OCI-LY3 (cell line): Measurements from ENCODE around the gene PTPRN2.

Experiments used
- H2AFZ ChIP-seq: fragments of 200-600, 300-600 bp; shearing (Covaris generic); 2 replicates; pipeline ENCODE4 v1.6.0; 2014; ENCODE audit warnings: antibody characterized with exemption, low read depth, low read length
- H3K27ac ChIP-seq: fragments of 200-600, 300-600 bp; sonication (generic); 2 replicates; pipeline ENCODE4 v1.5.1; 2014; ENCODE audit warnings: mild to moderate bottlenecking, low read length, moderate library complexity, mixed read lengths
- H3K27me3 ChIP-seq: fragments of 200-600, 300-600 bp; sonication (generic); 2 replicates; pipeline ENCODE4 v1.6.1; 2014; ENCODE audit warnings: low read depth, low read length, mixed read lengths
- H3K36me3 ChIP-seq: fragments of 200-600, 300-600 bp; sonication (generic); replicated peaks from 2 replicates; pipeline ENCODE3; 2014; ENCODE audit warnings: low read depth, low read length, mixed read lengths
- H3K4me1 ChIP-seq: fragments of 300-600, 200-600 bp; sonication (generic); 2 replicates; pipeline ENCODE4 v1.6.1; 2014; ENCODE audit warnings: low read length, mixed read lengths
- H3K4me2 ChIP-seq: fragments of 200-600, 300-600 bp; sonication (generic); 2 replicates; pipeline ENCODE4 v1.6.1; 2014; ENCODE audit warnings: low read length, mixed read lengths
- H3K4me3 ChIP-seq: fragments of 300-600, 200-600 bp; sonication (generic); 2 replicates; pipeline ENCODE4 v1.5.1; 2014; ENCODE audit warnings: antibody characterized with exemption, mild to moderate bottlenecking, low read length, moderate library complexity
- H3K79me2 ChIP-seq: fragments of 300-600, 200-600 bp; shearing (Covaris generic); 2 replicates; pipeline ENCODE4 v1.6.1; 2014; ENCODE audit warnings: mild to moderate bottlenecking, low read length, mixed read lengths
- H3K9ac ChIP-seq: fragments of 300-600, 200-600 bp; shearing (Covaris generic); 2 replicates; pipeline ENCODE4 v1.6.0; 2014; ENCODE audit warnings: mild to moderate bottlenecking, low read length, moderate library complexity
- H3K9me3 ChIP-seq: fragments of 200-600, 300-600 bp; shearing (Covaris generic); 2 replicates; pipeline ENCODE4 v1.6.1; 2014; ENCODE audit warnings: low read length, mixed read lengths; ENCODE audit not compliant: insufficient read depth
- H4K20me1 ChIP-seq: fragments of 200-600, 300-600 bp; sonication (generic); 2 replicates; pipeline ENCODE4 v1.6.1; 2016; ENCODE audit warnings: low read length, mixed read lengths; ENCODE audit not compliant: insufficient read depth
- CTCF ChIP-seq: fragments of 200-600, 300-600 bp; sonication (generic); IDR thresholded peaks from 2 replicates; pipeline ENCODE4 v1.5.1; 2014; ENCODE audit warnings: antibody characterized with exemption, low read length, low read depth
- EZH2phosphoT487 ChIP-seq: fragments of 200-600 bp; shearing (Covaris generic); IDR thresholded peaks from 2 replicates; pipeline ENCODE4 v1.6.1; 2018; ENCODE audit warnings: antibody characterized with exemption, mixed run types, low read depth

The PTPRN2 gene

GRCh38 chr7:158479664-158480025 lies 108.0 kb downstream of the PTPRN2 start:
- Histone ChIP-seq H3K27me3 (no peaks in the 10 kb centered on the region), H3K4me2 (no peak overlapping the region), H3K9me3 (no peaks in the 10 kb centered on the region)

GRCh38 chr7:158479021-158479663 lies 108.5 kb downstream of the PTPRN2 start:
- TF ChIP-seq EZH2phosphoT487 (no peak), CTCF (no peak)
- no peak overlapping the region for H3K4me3 ChIP-seq
- H3K4me2 ChIP-seq, result no peak overlapping the region
- no peaks in the 10 kb centered on the region for H3K9me3 ChIP-seq
- no peaks in the 10 kb centered on the region for H3K4me1 ChIP-seq
- no peaks in the 10 kb centered on the region for H4K20me1 ChIP-seq
- H2AFZ ChIP-seq, result no peak overlapping the region
- no peak overlapping the region for H3K9ac ChIP-seq
- no peaks in the 10 kb centered on the region for H3K79me2 ChIP-seq
- no peaks in the 10 kb centered on the region for H3K36me3 ChIP-seq
- H3K27ac ChIP-seq, result no peak overlapping the region
- H3K27me3 ChIP-seq, result no peaks in the 10 kb centered on the region

More at GRCh38 chr7:158479664-158480025, 108.0 kb downstream of the PTPRN2 start:
- Histone ChIP-seq H4K20me1 (no peaks in the 10 kb centered on the region), H3K4me1 (no peaks in the 10 kb centered on the region), H3K36me3 (no peaks in the 10 kb centered on the region), H3K9ac (no peak overlapping the region), H3K4me3 (no peak overlapping the region), H3K79me2 (no peaks in the 10 kb centered on the region), H2AFZ (no peak overlapping the region), H3K27ac (no peak overlapping the region)
- TF ChIP-seq EZH2phosphoT487 (no peak), CTCF (no peak)

- TF ChIP-seq CTCF (no peak), EZH2phosphoT487 (no peak)
- H3K79me2 ChIP-seq, result no peaks in the 10 kb centered on the region
- no peak overlapping the region for H3K9ac ChIP-seq
- no peak overlapping the region for H3K4me3 ChIP-seq
- no peaks in the 10 kb centered on the region for H3K9me3 ChIP-seq
- H3K27ac ChIP-seq, result no peak overlapping the region
- H3K4me1 ChIP-seq, result no peaks in the 10 kb centered on the region
- H4K20me1 ChIP-seq, result no peaks in the 10 kb centered on the region
- no peak overlapping the region for H3K4me2 ChIP-seq
- H3K27me3 ChIP-seq, result no peaks in the 10 kb centered on the region
- H2AFZ ChIP-seq, result no peak overlapping the region
- no peaks in the 10 kb centered on the region for H3K36me3 ChIP-seq
Measured at GRCh38 chr7:158477866-158478265, 109.8 kb downstream of the PTPRN2 start.

GRCh38 chr7:158476331-158476932 lies 111.2 kb downstream of the PTPRN2 start:
- H3K9ac ChIP-seq, result no peak overlapping the region
- no peak overlapping the region for H2AFZ ChIP-seq
- no peak overlapping the region for H3K4me2 ChIP-seq
- H3K9me3 ChIP-seq, result no peaks in the 10 kb centered on the region
- no peaks in the 10 kb centered on the region for H3K79me2 ChIP-seq
- no peaks in the 10 kb centered on the region for H4K20me1 ChIP-seq
- H3K27ac ChIP-seq, result no peak overlapping the region
- H3K27me3 ChIP-seq, result no peaks in the 10 kb centered on the region
- H3K4me3 ChIP-seq, result no peak overlapping the region
- no peaks in the 10 kb centered on the region for H3K4me1 ChIP-seq
- TF ChIP-seq EZH2phosphoT487, result no peak
- TF ChIP-seq CTCF, result no peak
- no peaks in the 10 kb centered on the region for H3K36me3 ChIP-seq
